Measurements from ENCODE around the gene FLNC. TPM values are rescaled to one million over a fixed set of nuclear protein-coding genes. Genes with fewer than 3 reads are reported as not detected.
A peak's percentile ranks its signal among the peaks of the same experiment; 100 is the strongest.

The FLNC gene
- total and polyA plus RNA-seq, 11 donors = 399 to 3,687 (median 1,170) TPM

DNA sequence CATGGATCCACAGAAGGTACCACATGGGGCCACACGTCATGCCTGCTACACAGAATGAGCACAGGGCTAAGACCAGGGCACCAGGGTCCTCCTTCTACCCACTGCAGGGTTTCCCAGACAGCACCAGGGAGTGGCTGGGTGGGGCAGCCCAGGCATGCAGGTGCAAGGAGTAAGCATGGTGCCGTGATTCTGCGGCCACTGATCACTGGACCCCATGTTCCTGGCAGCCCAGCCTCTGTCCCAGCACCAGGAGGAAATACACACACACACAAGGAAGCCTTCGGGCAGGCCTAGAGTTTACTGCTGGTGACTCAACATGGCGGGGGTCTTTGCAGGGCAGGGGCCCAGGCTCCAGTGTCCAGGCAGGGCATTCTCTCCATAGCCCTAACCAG lies 46.4 kb downstream of the FLNC start:
- intact Hi-C loops (cut with DNase I) = loop anchor here in 3 of 10 donors (10.0 kb wide), 3 partner anchors 82 to 402 kb away; partner anchors contain the start of genes METTL2B (in 2 of the 3), CCDC136 (in 1 of the 3) and GARIN1A (in 1 of the 3)
- no peak overlapping the region for H3K27ac ChIP-seq
- no peak for ATAC-seq
- TF ChIP-seq, protein P1, sequence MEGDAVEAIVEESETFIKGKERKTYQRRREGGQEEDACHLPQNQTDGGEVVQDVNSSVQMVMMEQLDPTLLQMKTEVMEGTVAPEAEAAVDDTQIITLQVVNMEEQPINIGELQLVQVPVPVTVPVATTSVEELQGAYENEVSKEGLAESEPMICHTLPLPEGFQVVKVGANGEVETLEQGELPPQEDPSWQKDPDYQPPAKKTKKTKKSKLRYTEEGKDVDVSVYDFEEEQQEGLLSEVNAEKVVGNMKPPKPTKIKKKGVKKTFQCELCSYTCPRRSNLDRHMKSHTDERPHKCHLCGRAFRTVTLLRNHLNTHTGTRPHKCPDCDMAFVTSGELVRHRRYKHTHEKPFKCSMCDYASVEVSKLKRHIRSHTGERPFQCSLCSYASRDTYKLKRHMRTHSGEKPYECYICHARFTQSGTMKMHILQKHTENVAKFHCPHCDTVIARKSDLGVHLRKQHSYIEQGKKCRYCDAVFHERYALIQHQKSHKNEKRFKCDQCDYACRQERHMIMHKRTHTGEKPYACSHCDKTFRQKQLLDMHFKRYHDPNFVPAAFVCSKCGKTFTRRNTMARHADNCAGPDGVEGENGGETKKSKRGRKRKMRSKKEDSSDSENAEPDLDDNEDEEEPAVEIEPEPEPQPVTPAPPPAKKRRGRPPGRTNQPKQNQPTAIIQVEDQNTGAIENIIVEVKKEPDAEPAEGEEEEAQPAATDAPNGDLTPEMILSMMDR (IDR thresholded peaks at IDR 0.05) = no peak
- no peak for TF ChIP-seq POLR2A (IDR thresholded peaks at IDR 0.05)
- H3K36me3 ChIP-seq = no peaks in the 10 kb centered on the region
- no peaks in the 10 kb centered on the region for H3K9me3 ChIP-seq
- H3K4me1 ChIP-seq = peaks cover 0 to 8% (median 0%) of the 10 kb centered on the region in 12 donors
- peak in 1 of 5 donors; percentile 25 for DNase-seq
- 91 to 98% (median 92%) methylated on average over 4 to 5 of the region's 5 CpGs for WGBS, 4 donors
- no peaks in the 10 kb centered on the region for H3K27me3 ChIP-seq
- H3K4me3 ChIP-seq = no peak overlapping the region

DNA sequence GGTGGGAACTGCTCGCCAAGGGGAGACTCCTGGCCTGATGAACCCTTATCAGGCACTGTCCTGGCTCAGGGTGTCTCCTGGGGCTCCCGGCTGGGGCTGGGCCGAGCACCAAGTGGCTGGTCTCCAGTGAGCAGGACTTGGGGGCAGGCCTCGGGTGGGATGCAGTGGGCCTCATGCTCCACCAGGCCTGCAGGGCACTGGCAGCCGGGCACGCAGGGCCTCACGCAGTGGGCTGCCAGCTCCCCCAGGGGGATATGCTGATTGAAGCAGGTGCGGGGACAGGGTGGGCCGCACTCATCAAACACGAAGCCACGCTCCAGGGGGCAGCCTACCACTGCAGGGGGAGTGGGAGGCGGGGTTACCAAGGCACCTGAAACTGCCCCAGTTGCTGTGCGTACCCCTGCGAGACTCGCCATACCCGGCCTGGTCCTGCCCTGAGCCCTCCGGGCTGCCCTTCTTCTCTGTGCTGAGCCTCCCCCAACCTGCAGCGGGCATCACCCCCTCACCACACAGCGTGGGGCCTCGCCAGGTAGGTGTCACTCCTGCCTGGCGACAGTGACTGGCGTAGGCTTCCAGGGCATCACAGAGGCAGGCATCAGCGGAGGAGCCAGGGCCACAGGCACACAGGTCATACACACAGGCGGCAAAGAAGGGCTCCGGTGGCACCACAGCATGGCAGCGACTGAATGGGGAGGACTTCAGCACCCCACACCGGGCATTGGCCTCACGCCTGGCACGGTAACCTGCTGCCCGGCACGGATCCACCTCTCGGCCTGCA lies 47.0 kb downstream of the FLNC start:
- Histone ChIP-seq H3K4me3 (no peak overlapping the region), H3K27me3 (no peaks in the 10 kb centered on the region), H3K9me3 (no peaks in the 10 kb centered on the region), H3K27ac (no peak overlapping the region), H3K4me1 (peaks cover 0 to 8% (median 0%) of the 10 kb centered on the region in 12 donors), H3K36me3 (no peaks in the 10 kb centered on the region)
- ATAC-seq (no peak), DNase-seq (peak in 3 of 5 donors; percentile 15 to 58 (median 21))
- intact Hi-C loops (cut with DNase I) = loop anchor here in 3 of 10 donors (10.0 kb wide), 3 partner anchors 82 to 402 kb away; partner anchors contain the start of genes METTL2B (in 2 of the 3), CCDC136 (in 1 of the 3) and GARIN1A (in 1 of the 3)
- WGBS, 4 donors = 91 to 93% (median 92%) methylated on average over 20 to 32 of the region's 32 CpGs
- TF ChIP-seq, protein P1 (IDR thresholded peaks at IDR 0.05) = no peak
- no peak for TF ChIP-seq POLR2A (IDR thresholded peaks at IDR 0.05)

DNA sequence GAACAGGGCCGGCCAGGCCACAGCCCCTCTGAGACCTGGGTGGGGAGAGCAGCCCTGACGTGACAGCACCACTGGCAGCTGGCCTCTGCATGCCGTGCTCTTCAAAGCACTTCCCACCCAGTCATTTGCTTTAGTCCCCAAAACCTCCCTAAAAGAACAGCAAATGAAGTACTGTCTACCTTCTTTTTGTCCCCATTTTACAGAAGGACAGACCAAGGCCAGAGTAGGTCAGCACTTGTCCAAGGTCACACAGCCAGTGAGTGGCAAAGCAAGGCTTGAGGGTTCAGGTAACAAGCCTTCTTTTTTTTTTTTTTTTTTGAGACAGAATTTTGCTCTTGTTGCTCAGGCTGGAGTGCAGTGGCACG lies 47.5 kb downstream of the FLNC start:
- Histone ChIP-seq H3K4me3 (no peak overlapping the region), H3K27me3 (no peaks in the 10 kb centered on the region), H3K27ac (no peak overlapping the region), H3K9me3 (no peaks in the 10 kb centered on the region), H3K36me3 (no peaks in the 10 kb centered on the region), H3K4me1 (peaks cover 0 to 8% (median 0%) of the 10 kb centered on the region in 12 donors)
- DNase-seq (peak in 1 of 5 donors; percentile 3), ATAC-seq (no peak)
- intact Hi-C loops (cut with DNase I) = loop anchor here in 3 of 10 donors (10.0 kb wide), 3 partner anchors 83 to 403 kb away; partner anchors contain the start of genes METTL2B (in 2 of the 3), CCDC136 (in 1 of the 3) and GARIN1A (in 1 of the 3)
- WGBS, 4 donors = 79 to 90% (median 81%) methylated on average over 4 of the region's 4 CpGs
- TF ChIP-seq, protein P1 (IDR thresholded peaks at IDR 0.05) = no peak
- TF ChIP-seq POLR2A (IDR thresholded peaks at IDR 0.05) = no peak

Data from heart left ventricle (tissue), 16 donors.